H1 (cell line): ENCODE measurements around the gene CEP57L1.

ENCODE experiments used
- CEBPB ChIP-seq: IDR thresholded peaks from 2 replicates; pipeline ENCODE4 v1.6.1; 2012; ENCODE audit warnings: low read depth, low read length
- MAX ChIP-seq: IDR thresholded peaks from 2 replicates; pipeline ENCODE4 v1.6.1; 2012; ENCODE audit warnings: inconsistent platforms
- SUZ12 ChIP-seq: fragments of 200-600 bp; sonication (generic); IDR thresholded peaks from 2 replicates; pipeline ENCODE4 v1.6.1; 2012; ENCODE audit warnings: mild to moderate bottlenecking, inconsistent platforms, low read length, moderate library complexity, mixed read lengths
- TF ChIP-seq, protein P1 (sequence below), 3 experiments: IDR thresholded peaks; 1 replicate in 2 of 3; 2 replicates in 1 of 3; pipeline versions ENCODE4 v1.5.1 to v1.6.1; 2011; ENCODE audit warnings: low read length in 3 of 3, mild to moderate bottlenecking in 3 of 3, inconsistent platforms in 2 of 3, low read depth in 1 of 3, moderate library complexity in 1 of 3; ENCODE audit not compliant: insufficient read depth in 1 of 3; ENCODE audit errors: control extremely low read depth in 1 of 3

- TF ChIP-seq, protein P1, sequence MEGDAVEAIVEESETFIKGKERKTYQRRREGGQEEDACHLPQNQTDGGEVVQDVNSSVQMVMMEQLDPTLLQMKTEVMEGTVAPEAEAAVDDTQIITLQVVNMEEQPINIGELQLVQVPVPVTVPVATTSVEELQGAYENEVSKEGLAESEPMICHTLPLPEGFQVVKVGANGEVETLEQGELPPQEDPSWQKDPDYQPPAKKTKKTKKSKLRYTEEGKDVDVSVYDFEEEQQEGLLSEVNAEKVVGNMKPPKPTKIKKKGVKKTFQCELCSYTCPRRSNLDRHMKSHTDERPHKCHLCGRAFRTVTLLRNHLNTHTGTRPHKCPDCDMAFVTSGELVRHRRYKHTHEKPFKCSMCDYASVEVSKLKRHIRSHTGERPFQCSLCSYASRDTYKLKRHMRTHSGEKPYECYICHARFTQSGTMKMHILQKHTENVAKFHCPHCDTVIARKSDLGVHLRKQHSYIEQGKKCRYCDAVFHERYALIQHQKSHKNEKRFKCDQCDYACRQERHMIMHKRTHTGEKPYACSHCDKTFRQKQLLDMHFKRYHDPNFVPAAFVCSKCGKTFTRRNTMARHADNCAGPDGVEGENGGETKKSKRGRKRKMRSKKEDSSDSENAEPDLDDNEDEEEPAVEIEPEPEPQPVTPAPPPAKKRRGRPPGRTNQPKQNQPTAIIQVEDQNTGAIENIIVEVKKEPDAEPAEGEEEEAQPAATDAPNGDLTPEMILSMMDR (IDR thresholded peaks at IDR 0.05; ENCODE audit: control extremely low read depth in 1 of 3, insufficient read depth in 1 of 3, low read depth in 1 of 3, low read length in 3 of 3) = no peak
- TF ChIP-seq MAX (no peak), CEBPB (no peak), SUZ12 (no peak)
Measured at GRCh38 chr6:109058620-109059019, 36.7 kb upstream of the CEP57L1 start.
